ENCODE data around the gene NACA2. TPM values are rescaled to one million over a fixed set of nuclear protein-coding genes. Genes with fewer than 3 reads are reported as not detected.
"Not testable (repeated sequence)": the region's sequence is repeated elsewhere in the genome, so short reads cannot be mapped to it uniquely, and the experiment has no call there.

Gene NACA2
- polyA plus RNA-seq, 2 of the 4 experiments (the other 2 are of a cell fraction): 0.34 to 0.40 TPM

GRCh38 chr17:61554209-61554608 is 36.8 kb downstream of the NACA2 start:
- DNase-seq (ENCODE audit: low read depth in 1 of 2, low spot score in 1 of 2): no peak
- 77% methylated on average over 3 of the region's 3 CpGs for WGBS (ENCODE audit: missing lambda C conversion rate)
- no peak; a peak in 1 of 6 replicates for ATAC-seq
- Histone ChIP-seq H3K9me3 (no peaks in the 10 kb centered on the region), H3K27ac (peak overlapping the region in 1 of 2 experiments; percentile 29; a peak in 2 of 6 replicates), H3K4me2 (no peak overlapping the region), H3K4me3 (no peak overlapping the region), H3K4me1 (peaks cover 25% of the 10 kb centered on the region)
- CTCF ChIA-PET: interaction anchor here (0.7 to 3.1 kb wide), 8 partner anchors 21 to 283 kb away, joined by 3 to 45 read pairs (median 5); no protein-coding TSS in a partner anchor
- TF ChIP-seq PHF8 (IDR thresholded peaks at IDR 0.05; ENCODE audit: borderline replicate concordance, low read depth) (no peak), HMGXB4 (CRISPR knock-in tag; IDR thresholded peaks at IDR 0.05; ENCODE audit: borderline replicate concordance) (no peak), MYC (IDR thresholded peaks at IDR 0.05; ENCODE audit: borderline replicate concordance, low read length) (no peak), CEBPB (IDR thresholded peaks at IDR 0.05) (no peak), RFX5 (IDR thresholded peaks at IDR 0.05) (no peak), CHD2 (IDR thresholded peaks at IDR 0.05; ENCODE audit: low read length, partially characterized antibody) (no peak), TFCP2L1 (CRISPR knock-in tag; IDR thresholded peaks at IDR 0.05) (no peak), EHF (CRISPR knock-in tag; IDR thresholded peaks at IDR 0.05) (no peak), HES2 (IDR thresholded peaks at IDR 0.05) (no peak), MAX (IDR thresholded peaks at IDR 0.05) (no peak), CBX8 (IDR thresholded peaks at IDR 0.05) (no peak), HOXB13 (CRISPR knock-in tag; IDR thresholded peaks at IDR 0.05; ENCODE audit: low read depth) (no peak), REST (IDR thresholded peaks at IDR 0.05) (no peak), FOSB (CRISPR knock-in tag; IDR thresholded peaks at IDR 0.05) (no peak), JUN (IDR thresholded peaks at IDR 0.05) (no peak), ZFP36 (IDR thresholded peaks at IDR 0.05; ENCODE audit: borderline replicate concordance, partially characterized antibody) (no peak), HOXA7 (CRISPR knock-in tag; IDR thresholded peaks at IDR 0.05) (no peak), NR3C1 (IDR thresholded peaks at IDR 0.05) (no peak)
- POLR2A ChIA-PET: no interaction called here
- no peak for FAIRE-seq

- CTCF ChIA-PET: interaction anchor here (0.9 to 4.8 kb wide), 8 partner anchors 11 to 140 kb away, joined by 3 to 116 read pairs (median 12); no protein-coding TSS in a partner anchor
- H3K27ac ChIP-seq; H3K9me3 ChIP-seq; POLR2A ChIA-PET; FAIRE-seq; H3K4me2 ChIP-seq; DNase-seq (ENCODE audit: low read depth in 1 of 2, low spot score in 1 of 2); ATAC-seq; H3K4me3 ChIP-seq: not testable (repeated sequence)
- H3K4me1 ChIP-seq: peaks cover 25% of the 10 kb centered on the region
- WGBS (ENCODE audit: missing lambda C conversion rate): 93% methylated on average over 11 of the region's 11 CpGs
Measured at GRCh38 chr17:61552560-61552959, 38.5 kb downstream of the NACA2 start.
